ENCODE data around the gene AUTS2.

AUTS2 gene

DNA sequence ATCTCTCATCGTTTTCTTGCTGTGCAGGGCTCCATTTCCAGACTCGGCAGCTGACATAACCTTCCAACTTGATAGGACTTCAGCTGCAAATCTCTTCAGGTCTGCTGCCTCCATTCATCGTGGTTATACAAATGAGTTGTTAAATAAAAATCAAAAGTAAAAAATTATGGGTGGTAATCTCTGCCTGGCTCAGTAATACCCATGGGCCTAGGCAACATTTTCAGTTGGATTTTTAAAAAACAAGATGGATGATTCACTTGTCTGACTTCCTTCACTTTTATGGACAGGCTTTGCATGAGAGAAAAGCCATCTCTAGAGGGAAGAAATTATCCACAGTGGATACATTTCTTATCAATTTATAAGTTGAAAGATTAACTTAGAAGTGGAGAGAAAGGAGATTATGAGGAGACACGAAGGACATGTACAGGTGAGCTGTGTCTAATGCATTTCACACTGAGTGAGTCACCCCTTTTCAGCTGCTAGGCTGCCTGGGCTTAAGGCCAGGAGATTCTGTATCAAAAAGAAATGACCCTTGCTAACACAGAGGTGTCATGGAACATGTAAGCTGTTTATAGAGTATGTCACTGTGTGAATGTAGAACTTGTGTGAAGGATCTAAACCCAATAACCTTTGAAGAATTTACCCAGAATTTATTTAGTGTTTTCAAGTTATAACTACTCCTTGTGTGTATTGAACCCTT, 495.1 kb downstream of the AUTS2 start:
- DNase-seq (ENCODE audit: low read depth in 1 of 2, low spot score in 1 of 2), result no peak
- no peak overlapping the region for H3K4me3 ChIP-seq (replicated peaks; ENCODE audit: insufficient read depth, low read length)

DNA sequence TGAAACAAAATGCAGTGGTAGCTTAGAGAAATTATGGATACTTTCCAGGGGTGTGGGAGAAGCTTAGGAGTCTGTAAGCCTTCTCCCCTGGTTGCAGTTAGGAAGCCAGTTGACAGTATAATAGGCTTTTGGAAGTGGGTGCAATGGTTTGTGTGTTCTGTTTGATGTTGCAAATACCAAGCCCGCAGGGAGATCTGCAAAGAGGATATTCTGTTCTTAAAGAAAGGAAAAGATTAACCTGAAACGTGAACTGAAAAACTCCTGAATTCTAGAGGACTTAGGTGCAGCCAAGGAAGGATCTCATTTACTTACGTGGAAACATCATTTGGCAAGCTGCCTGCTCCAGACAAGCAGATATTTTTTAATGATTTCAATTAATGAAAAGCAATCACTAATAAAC, 496.6 kb downstream of the AUTS2 start:
- TF ChIP-seq SPI1 (IDR thresholded peaks at IDR 0.05; ENCODE audit: borderline replicate concordance, low read depth), result no peak
- Histone ChIP-seq H3K27me3 (ENCODE audit: insufficient read depth, poor library complexity, severe bottlenecking) (no peaks in the 10 kb centered on the region), H3K27ac (replicated peaks) (no peak overlapping the region), H3K4me3 (replicated peaks; ENCODE audit: insufficient read depth, low read length) (no peak overlapping the region)
- DNase-seq (ENCODE audit: low read depth in 1 of 2, low spot score in 1 of 2), result no peak

More for the DNA sequence above, 495.1 kb downstream of the AUTS2 start:
- no peaks in the 10 kb centered on the region for H3K27me3 ChIP-seq (ENCODE audit: insufficient read depth, poor library complexity, severe bottlenecking)
- no peak for TF ChIP-seq GABPA (IDR thresholded peaks at IDR 0.05; ENCODE audit: low read depth)
- no peak for TF ChIP-seq REST (IDR thresholded peaks at IDR 0.05; ENCODE audit: insufficient replicate concordance, low read depth)
- TF ChIP-seq POLR2AphosphoS5 (IDR thresholded peaks at IDR 0.05; ENCODE audit: low read depth), result no peak
- no peak for TF ChIP-seq SPI1 (IDR thresholded peaks at IDR 0.05; ENCODE audit: borderline replicate concordance, low read depth)
- TF ChIP-seq, protein P1, sequence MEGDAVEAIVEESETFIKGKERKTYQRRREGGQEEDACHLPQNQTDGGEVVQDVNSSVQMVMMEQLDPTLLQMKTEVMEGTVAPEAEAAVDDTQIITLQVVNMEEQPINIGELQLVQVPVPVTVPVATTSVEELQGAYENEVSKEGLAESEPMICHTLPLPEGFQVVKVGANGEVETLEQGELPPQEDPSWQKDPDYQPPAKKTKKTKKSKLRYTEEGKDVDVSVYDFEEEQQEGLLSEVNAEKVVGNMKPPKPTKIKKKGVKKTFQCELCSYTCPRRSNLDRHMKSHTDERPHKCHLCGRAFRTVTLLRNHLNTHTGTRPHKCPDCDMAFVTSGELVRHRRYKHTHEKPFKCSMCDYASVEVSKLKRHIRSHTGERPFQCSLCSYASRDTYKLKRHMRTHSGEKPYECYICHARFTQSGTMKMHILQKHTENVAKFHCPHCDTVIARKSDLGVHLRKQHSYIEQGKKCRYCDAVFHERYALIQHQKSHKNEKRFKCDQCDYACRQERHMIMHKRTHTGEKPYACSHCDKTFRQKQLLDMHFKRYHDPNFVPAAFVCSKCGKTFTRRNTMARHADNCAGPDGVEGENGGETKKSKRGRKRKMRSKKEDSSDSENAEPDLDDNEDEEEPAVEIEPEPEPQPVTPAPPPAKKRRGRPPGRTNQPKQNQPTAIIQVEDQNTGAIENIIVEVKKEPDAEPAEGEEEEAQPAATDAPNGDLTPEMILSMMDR (IDR thresholded peaks at IDR 0.05; ENCODE audit: insufficient read depth, low read length), result no peak
- no peak overlapping the region for H3K27ac ChIP-seq (replicated peaks)

GRCh38 chr7:70097645-70098044, 499.4 kb downstream of the AUTS2 start:
- DNase-seq (ENCODE audit: low read depth in 1 of 2, low spot score in 1 of 2), result no peak

More at GRCh38 chr7:70097645-70098044, 499.4 kb downstream of the AUTS2 start:
- Histone ChIP-seq H3K27ac (replicated peaks) (no peak overlapping the region), H3K4me3 (replicated peaks; ENCODE audit: insufficient read depth, low read length) (no peak overlapping the region), H3K27me3 (ENCODE audit: insufficient read depth, poor library complexity, severe bottlenecking) (no peaks in the 10 kb centered on the region)
- TF ChIP-seq SPI1 (IDR thresholded peaks at IDR 0.05; ENCODE audit: borderline replicate concordance, low read depth), result no peak
- no peak for TF ChIP-seq REST (IDR thresholded peaks at IDR 0.05; ENCODE audit: insufficient replicate concordance, low read depth)
- TF ChIP-seq, protein P1 (IDR thresholded peaks at IDR 0.05; ENCODE audit: insufficient read depth, low read length), result no peak
- no peak for TF ChIP-seq GABPA (IDR thresholded peaks at IDR 0.05; ENCODE audit: low read depth)
- no peak for TF ChIP-seq POLR2AphosphoS5 (IDR thresholded peaks at IDR 0.05; ENCODE audit: low read depth)

All from HL-60 (cell line).